IPS DF 19.7 (cell line): Measurements from ENCODE around the gene GJB1.
"Not testable (repeated sequence)": the region's sequence is repeated elsewhere in the genome, so short reads cannot be mapped to it uniquely, and the experiment has no call there.

ENCODE experiments used
- DNase-seq: peaks from one replicate; pipeline ENCODE4 v3.0.0-alpha.2; 2013; ENCODE audit warnings: low read depth, low spot score

GJB1 gene

DNA sequence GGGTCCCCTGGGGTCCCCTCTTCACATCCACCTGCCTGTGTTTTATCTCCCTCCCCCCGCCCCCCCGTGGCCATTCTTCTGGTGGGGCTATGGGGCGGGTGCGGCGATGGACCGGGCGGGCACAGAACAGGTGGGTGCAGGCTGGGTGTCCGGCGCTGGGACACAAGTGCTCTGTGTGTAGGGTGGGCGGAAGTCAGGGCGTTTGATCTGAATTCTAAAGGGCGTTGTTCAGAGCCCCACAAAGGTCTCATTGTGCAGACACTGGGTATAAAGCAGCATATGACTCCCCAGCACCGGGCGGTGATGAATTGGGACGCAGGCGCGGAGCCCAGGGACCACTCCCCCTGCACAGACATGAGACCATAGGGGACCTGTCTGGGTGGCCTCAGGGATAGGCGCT lies at the start of gene GJB1:
TSS of gene GJB1 (plus strand) at position 296 of the 400 bp plus-strand sequence. CDS start 484 bp downstream, outside the sequence.
- DNase-seq: no peak

DNA sequence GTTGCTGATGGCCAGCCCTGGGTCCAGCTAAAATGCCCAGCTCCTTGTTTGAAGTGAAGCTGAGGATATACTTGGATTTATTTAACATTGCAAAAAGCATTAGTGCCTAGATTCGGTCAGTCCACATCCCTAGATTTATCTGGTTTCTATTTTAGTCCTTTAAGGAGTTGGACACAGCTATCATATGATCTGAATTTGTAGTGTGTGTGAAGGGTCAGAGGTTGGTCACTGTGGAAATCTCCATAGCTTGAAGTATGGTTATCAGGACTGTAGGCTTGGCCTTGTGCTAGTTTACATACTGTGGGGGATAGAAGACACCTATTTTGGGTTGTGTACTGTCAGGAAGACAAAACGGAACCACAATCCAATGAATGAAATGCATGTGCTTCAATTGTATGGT lies 49.6 kb upstream of the GJB1 start:
- DNase-seq: no peak

DNA sequence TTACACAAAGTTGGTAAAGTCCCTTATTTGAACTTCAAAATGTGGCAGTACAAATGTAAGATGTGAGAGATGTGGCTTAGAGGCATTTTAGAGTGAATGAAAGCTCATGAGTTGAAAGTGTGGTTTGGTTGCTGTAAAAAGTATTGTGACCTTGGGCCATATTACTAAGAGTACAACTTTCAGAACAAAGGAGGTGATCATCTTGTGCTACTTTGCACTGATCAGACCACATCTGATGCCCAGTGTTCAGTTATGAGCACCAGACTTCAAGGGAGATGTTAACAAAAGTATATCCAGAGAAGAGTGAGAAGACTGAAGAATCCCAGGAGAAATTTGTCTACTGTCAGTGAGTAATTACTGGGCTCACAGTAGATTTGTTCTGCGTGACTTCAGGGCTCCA lies 48.2 kb upstream of the GJB1 start:
- DNase-seq: no peak

DNA sequence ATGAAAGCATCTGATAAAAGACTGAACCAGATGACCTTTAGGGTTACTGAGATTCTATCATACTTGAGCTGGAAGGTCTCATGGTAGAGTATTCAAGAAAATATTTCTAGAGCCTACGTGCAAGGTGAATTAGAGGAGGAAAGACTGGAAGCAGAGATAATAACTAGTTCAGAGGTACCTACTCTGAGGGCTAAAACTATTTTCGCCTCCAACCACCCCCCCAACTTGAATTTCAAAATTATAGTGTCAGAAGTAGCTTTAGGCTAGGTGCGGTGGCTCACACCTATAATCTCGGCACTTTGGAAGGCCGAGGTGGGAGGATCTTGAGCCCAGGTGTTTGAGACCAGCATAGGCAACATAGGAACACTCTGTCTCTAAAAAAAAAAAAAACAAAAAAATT lies 47.5 kb upstream of the GJB1 start:
- DNase-seq: no peak

DNA sequence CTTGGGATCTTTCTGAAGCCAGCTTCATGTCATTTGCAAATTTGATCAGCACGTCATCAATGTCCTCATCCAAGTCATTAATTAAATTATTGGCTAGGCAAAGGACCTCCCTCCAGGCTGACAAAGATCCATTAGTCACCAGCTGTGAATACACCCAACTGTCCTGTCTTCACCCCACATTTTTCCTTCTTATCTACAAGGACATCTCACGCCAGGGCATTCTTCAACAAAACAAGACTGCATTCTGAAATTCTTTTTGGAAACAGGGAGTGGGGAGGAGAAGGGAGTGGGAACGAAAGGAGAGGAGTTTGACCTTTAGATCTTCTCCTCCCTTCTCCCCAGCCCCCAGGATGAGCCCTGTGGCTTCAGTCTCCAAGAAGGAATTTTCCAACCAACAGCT lies 45.7 kb upstream of the GJB1 start:
- no peak for DNase-seq

DNA sequence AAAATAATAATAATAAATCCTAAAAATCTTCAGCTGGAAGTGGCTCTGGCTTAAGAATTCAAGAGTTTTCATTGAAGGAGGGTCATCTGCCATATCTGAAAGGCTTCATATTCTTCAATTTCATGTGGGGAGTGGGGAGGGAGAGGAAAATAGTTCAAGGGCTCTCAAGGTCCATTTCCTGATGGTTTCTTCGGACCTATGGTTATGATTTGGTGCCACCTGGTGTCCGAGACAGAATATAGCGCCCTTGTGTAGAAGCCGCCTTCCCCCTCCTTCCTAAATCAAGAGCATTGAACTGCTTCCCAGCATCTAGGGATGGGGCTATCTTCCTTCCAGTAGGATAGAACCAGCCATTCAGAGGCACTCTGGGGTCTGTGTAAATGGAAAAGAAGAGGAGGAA lies 44.1 kb upstream of the GJB1 start:
- DNase-seq: no peak

DNA sequence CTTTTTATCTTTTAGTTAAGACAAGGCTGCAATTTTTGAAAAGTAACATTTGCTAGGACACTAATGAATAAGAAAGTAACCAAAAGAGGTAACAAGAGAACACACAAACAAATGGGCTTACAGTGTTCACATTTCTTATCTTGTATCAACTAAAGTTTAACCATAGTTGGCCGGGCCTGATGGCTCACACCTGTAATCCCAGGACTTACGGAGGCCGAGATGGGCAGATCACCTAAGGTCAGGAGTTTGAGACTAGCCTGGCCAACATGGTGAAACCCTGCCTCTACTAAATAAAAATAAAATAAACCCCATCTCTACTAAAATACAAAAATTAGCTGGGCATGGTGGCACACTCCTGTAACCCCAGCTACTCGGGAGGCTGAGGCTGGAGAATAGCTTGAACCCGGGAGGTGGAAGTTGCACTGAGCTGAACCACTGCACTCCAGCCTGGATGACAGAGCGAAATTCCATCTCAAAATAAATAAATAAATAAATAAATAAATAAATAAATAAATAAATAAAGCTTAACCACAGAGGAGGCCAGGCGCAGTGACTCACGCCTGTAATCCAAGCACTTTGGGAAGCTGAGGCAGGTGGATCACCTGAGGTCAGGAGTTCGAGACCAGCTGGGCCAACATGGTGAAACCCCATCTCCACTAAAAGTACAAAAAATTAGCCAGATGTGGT lies 42.3 kb upstream of the GJB1 start:
- not testable (repeated sequence) for DNase-seq

DNA sequence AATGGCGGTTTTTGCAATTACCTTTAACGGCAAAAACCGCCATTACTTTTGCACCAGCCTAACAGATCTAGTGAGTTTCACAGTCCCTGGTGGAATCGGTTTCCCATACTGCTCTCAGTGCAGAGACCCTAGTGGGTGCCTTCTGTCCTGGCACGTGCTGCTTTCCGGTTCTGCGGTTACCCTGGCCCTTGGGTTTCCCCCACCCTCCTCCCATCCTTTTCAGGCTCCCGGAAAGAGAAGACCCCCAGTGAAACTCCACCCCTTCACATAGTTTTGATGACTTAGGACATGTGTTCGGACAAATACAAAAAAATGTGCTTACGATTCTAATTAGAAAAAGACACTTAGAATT lies 41.5 kb upstream of the GJB1 start:
- DNase-seq: no peak

DNA sequence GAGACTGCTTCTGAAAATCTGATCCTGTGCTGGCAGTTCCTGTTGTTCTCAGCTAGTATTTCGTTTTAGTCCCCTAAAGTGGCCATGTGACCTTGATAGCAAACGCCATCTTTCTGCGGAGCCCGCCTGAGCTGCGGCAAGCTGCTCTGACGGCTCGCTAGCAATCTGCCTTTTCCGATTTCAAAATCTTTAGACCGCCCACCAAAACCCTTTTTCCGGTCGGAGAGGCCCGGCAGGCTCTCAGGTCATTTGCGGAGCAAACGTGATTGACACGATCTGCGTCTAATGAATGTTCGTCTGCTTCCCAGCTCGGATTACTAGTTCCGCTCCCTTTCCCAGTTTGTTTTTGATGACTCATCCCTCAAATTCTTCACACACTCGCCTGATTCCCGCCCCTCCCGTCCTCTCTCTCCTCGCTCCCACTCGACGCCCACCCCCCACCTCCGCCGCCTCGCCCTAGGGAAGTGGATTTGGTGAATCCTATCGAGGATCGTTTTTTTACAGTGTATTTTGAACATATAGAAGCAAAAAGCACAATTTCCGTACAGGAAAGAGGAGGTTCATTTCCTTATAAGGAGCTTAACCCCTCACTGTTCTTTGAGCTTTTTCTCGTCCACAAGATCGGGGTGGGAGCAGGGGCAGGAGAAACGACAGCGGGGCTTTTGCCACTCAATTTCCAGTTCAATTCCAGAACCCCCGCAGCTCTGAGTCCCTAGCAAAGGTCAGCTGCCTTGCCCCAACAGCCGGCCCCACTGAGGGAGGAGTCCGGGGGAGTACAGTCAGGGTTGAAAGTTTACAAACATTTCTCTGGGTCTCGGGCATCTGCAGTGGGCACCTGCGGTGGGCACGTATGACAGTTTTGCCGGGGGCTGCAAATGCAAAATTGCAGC lies 40.9 kb upstream of the GJB1 start:
- peak; percentile 97 for DNase-seq

DNA sequence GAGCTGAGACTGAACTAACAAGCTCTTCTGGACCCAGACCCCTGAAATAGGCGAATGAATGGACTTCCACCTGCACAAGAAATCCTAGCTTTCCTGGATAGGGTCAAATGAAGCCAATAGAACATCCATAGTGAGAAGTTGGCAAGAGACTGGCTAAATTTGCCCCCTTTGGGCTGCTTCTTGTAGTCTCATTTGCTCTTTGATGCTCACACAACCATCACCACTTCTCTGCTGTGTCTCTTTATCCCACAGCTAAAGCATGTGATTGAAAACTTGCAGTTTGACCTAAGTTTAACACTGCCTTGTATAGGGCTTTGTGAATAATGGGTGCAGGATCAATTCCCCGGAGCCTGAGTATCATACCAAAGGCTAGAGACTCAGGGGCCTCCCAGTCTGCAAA lies 40.2 kb upstream of the GJB1 start:
- DNase-seq: no peak

DNA sequence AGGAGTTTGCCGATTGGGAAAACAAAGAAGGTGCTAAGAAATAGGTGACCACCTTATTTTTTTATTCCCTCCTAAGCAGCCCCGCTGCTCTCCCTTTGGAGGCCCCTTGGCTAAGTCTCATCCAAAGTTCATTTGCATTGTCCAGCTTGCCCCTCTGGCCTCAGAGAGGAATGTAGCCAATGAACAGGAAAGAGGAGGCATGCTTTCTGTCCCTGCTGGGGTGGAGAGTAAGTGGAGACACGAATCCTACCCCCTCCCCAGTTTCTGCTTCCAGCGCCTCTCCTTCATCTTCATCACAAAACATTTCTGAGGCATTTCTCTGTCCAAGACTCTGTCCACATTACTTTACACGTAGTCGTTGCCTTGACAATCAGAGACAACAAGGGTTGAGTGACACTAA lies 39.7 kb upstream of the GJB1 start:
- no peak for DNase-seq

DNA sequence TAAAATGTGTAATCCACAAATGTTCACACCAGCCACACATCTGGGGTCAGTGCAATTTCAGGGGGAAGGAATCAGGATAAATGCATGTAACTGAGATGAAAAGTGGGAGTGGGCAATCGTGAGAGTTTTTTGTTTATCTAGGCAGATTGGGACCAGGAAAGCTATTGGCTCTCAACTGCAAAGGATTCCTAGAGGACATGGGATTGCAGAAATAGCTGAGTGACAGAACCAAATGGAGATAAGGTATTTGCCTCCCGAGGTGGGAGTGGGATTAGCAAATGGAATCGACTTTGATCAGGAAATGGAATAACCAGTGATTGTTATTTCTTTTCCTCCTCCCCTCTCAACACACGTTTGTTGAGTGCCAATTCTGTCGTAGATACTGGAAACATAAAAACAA lies 38.9 kb upstream of the GJB1 start:
- DNase-seq: no peak

DNA sequence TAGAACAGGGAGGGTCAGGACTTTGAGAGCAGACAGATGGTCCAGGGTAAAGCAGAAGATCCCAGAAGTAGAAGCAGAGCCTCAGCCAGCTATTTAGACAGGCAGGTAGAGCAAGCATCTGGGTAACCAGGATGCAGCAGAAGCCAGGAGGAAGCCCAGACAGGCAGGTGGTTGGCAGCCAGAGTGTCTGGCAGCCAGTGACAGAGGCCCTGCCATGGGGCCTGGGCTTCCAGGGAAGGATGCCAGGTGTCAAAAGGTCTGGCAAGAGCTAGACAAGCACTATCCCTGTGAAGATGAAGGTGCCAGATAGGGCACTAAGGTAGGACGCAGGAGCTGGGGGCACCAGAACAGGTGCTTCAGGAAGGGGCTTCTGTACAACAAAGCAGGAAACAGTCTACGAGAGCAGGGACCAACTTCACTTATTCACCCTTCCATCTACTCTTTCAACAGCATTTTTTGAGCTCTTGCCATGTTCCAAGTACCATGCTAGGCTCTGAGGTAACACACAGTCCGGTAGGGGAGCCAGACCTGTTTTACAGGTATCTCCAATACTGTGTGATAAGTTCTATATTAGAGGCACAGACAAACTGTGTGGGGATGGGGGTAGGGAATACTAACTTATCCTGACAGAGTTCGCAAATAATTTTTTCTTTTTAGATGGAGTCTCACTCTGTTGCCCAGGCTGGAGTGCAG lies 38.1 kb upstream of the GJB1 start:
- no peak for DNase-seq

DNA sequence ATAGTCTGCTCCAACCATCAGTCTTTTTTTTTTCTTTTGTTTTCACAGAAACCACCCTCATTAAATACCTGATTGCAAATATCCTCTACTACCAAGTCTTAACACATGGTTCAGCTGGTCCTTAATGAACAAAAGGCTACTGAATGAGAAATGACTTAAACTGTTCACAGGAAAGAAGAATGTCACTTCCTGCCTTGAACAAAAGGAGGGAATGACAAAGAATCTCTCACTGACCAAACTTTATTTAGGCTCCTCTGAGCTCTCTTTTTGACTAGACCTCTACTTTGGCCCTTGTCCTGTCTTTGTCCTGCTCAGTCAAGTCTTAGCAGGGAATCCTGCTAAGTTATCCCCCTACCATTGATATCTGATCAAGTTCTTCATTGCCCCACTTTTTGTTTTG lies 31.8 kb upstream of the GJB1 start:
- no peak for DNase-seq

DNA sequence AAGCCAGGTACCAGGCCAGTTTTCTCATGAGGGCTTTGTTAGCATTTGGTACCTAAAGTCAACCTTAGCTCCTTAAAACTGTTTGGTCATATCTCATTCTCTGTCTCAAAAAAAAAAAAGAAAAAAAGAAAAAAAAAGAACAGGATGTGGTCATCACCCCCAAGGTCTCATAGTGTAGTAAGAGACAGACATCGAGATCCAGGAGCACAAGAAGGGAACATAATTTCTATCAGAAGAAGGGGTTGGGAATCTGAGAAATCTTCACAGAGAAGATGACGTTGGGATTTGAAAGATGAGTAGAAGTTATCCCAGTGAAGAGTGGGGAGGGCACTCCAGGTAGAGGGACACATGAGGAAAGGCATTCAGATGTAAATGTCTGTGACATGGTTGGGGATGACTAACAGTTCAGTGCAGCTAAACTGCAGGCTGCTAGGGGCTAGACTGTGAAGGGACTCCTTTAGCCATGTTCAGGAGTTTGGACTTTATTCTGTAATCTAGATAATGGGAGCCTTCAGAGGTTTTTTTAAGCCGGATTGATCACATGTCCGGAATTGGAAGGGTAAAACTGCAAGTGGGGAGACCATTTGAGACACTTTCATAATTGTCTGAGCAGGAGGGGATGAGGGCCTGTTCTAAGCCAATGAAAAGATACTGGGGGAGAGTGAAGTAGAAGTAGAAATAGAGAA lies 26.9 kb upstream of the GJB1 start:
- DNase-seq: no peak

DNA sequence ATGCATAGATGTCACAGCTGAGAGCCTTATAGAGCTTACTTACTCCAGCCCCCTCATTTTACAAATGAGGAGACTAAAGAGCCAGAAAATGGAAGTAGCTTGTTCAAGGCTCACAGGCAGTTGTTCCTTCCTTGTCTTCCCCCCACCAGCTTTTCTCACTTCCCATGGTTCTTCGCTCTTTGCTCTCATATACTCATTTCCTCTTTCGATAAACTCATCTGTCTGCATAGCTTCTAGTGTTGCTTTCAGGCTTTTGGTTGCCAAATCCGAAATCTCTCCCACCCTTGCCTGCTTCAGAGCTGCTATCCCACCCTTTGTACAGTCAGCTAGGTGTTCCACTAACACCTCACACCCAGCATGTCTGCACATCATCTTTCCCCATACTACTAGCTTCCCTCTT lies 25.0 kb upstream of the GJB1 start:
- no peak for DNase-seq

DNA sequence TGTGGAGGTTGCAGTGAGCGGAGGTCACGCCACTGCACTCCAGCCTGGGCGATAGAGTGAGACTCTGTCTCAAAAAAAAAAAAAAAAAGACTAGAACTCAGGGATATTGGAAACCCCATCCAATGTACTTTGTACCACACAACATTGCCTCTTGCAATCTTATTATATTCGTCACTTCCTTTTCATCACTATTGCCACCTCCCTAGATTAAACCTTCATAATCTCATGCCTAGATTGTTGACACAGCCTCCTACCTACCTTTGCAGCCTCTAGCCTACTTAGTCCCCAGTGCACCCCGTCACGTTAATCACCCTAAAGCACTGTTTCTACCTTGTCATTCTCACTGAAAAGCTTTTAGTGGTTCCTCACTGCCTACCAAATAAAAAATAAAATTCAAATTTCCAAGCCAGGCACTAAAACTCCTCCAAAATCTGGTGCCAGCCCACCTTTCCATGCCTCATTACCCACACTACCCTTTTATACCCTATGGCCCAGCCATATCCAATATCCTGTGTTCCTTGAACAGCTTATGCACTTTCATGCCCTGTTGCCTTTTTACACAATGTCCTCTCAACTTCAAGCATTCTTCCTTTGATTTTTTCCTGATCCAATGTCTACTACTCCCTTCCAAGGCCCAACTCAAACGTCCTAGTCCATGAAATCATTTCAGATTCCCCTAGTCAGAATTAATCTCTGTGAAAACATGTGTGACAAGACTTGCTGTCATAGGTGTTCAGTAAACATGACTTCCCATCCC lies 23.6 kb upstream of the GJB1 start:
- no peak for DNase-seq

DNA sequence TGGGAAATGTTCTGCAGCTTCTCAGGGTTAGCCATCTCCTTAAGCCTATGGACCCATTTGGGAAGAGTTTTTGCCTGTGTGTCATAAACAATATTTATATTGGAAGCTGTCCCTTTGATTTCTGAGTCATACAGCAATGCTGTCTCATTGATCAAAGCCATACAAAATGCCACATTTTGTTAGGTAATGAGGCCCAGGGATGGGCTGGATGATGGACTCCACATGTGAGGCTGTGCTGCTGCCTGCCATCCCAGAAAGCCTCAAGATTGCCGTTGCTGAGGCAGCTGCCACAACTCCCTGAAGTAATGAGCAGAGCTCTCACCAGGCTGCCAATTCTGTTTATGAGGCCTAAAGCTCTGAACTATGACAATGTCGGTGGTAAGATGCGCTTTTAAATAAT lies 12.2 kb upstream of the GJB1 start:
- DNase-seq: no peak

DNA sequence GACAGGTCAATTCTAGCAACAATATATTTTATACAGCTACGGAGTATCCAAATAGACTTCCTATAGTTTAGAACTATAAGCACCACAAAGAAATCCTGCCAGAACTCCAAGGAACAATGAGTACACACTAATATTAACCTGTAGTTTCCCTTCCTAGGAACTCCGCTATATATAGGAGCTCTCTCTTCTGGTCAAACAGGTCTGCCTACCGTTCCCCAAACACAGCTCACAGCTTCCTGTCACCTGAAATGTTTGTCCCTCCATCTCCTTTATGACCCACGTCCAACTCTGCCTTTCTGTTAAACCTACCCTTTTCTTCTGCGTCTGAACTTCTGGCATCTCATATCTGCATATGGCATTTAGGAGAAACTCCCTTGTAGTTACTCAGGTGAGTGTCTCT lies 10.5 kb upstream of the GJB1 start:
- DNase-seq: no peak

DNA sequence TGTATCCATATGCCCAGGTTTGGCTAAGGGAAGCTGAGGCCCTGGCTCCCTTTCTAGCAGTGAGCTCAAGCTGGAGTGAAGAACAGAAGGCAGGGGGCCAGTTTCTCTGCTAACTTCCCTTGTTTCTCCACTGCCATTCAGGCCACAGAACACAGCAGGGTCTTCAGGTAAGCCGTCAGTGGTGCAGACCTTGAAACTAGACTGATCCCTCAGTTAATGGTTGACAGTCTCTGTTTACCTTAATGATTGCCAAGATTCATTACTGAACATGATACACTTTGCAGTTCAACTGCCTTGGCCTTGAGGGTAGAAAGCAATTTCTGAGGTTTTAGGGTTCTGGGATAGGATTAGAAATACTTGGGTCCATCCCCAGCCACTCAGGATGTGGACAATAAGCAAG lies 8.9 kb upstream of the GJB1 start:
- DNase-seq: no peak

DNA sequence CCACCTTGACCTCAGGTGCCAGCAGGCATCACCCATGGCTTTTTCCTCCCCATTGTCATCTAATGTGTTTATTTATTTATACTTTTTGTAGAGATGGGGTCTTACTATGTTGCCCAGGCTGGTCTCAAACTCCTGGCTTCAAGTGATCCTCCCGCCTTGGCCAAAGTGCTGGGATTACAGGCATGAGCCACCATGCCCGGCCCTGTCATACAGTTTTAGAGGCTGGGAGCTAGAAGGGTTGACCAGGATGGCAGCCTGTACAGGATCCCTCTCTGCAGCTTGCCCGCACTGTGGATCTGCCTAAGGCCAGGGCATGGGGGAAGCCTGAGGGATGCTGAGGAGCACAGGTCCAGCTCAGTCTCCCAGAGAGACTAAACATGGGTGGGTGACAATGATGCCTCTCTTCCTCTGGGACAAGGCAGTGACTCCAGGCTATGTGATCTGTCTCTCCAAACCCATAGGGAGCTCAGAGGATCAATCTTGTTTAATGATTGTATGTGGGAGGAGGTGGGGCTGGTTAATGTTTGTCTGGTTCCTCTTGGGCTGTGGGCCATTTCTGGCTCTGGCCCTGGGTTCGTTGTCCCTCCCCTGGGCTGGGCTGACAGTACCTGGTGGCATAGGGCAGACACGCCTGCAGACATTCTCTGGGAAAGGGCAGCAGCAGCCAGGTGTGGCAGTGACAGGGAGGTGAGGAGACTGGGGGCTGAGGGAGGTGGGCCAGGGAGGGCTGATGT lies 8.3 kb upstream of the GJB1 start:
- no peak for DNase-seq
